HG03354 (cell line): ENCODE results near the gene MYH16.
"Not testable (repeated sequence)": the region's sequence is repeated elsewhere in the genome, so short reads cannot be mapped to it uniquely, and the experiment has no call there.

Source experiments
- ATAC-seq: cut with Tn5 transposase; IDR thresholded peaks from one replicate; pipeline ENCODE4 v1.9.1; 2021; ENCODE audit warnings: mild to moderate bottlenecking; ENCODE audit not compliant: unreplicated experiment, poor library complexity, severe bottlenecking

Gene MYH16

GRCh38 chr7:99293650-99294049 lies 21.0 kb downstream of the MYH16 start:
- no peak for ATAC-seq

- no peak for ATAC-seq
Measured at GRCh38 chr7:99296471-99296870, 23.8 kb downstream of the MYH16 start.

- ATAC-seq, result no peak
Measured at GRCh38 chr7:99301496-99301895, 28.9 kb downstream of the MYH16 start.

DNA sequence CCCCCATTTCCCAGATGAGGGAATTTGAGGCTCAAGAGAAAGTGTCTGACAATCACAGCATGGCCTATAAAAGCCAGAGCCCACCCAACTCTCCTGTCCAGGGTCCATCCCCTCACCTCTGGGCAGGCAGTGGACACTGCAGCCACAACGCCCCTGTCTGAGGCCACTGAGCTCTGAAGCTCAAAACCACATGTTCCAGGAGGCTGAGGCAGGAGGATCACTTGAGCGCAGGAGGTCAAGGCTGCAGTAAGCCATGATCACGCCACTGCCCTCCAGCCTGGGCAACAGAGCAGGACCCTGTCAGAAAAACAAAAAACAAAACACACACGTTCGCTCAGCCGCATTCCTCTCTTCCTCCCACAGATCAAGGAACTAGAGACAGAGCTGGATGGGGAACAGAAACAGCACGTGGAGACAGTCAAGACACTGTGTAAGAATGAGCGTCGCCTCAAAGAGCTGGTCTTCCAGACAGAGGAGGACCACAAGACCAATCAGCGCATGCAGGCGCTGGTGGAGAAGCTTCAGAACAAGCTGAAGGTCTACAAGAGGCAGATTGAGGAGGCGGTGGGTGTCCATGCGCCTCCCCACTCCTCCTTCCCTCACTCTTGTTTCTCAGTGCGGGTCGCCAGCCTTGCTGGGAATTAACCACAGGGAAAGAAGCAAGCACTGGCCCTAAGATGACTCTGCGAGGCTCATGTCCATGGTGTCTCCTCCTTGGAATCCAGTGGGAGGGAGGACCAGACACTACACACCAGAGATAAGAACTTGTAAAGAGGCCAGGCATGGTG lies 33.0 kb downstream of the MYH16 start:
- no peak for ATAC-seq

- ATAC-seq, result no peak
Measured at GRCh38 chr7:99308461-99309074, 35.9 kb downstream of the MYH16 start.

DNA sequence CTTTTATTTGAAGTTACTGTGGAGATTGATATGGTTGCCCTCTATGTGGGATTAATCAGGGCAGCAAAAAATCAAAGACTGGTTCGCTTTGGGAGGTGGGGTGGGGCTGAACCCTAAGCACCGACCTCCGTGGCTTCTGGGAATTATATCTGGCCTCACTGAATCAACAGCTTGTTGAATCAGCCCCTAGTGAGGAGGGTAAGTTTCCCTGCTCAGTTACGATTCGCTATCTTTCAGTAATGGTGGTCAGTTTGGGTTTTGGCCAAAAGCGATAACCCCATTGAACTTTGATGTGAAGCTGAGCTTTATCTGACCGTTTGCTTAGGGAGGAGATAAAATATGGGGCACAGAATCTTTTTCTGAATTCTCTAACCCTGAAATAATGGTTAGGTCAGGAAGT lies 36.5 kb downstream of the MYH16 start:
- no peak for ATAC-seq

DNA sequence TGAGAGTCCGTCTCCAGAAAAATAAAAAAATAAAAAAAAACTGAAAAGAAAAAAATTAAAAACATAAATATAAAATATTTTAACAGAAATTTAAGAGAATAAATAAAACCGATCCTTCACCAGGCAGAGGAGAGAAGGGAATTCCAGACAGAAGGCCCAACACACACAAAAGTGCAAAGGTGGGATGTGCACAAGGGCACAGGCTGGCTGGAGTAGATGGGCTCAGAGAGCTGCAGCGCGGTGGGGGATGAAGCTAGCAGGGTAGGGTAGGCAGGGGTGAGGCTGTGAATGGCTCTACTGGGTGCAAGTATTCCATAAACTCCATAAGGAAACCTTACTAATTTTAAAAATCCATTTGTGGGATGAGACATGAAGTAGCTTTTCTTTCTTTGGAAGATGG lies 37.4 kb downstream of the MYH16 start:
- ATAC-seq, result no peak

- ATAC-seq, result no peak
Measured at GRCh38 chr7:99311702-99312101, 39.1 kb downstream of the MYH16 start.

DNA sequence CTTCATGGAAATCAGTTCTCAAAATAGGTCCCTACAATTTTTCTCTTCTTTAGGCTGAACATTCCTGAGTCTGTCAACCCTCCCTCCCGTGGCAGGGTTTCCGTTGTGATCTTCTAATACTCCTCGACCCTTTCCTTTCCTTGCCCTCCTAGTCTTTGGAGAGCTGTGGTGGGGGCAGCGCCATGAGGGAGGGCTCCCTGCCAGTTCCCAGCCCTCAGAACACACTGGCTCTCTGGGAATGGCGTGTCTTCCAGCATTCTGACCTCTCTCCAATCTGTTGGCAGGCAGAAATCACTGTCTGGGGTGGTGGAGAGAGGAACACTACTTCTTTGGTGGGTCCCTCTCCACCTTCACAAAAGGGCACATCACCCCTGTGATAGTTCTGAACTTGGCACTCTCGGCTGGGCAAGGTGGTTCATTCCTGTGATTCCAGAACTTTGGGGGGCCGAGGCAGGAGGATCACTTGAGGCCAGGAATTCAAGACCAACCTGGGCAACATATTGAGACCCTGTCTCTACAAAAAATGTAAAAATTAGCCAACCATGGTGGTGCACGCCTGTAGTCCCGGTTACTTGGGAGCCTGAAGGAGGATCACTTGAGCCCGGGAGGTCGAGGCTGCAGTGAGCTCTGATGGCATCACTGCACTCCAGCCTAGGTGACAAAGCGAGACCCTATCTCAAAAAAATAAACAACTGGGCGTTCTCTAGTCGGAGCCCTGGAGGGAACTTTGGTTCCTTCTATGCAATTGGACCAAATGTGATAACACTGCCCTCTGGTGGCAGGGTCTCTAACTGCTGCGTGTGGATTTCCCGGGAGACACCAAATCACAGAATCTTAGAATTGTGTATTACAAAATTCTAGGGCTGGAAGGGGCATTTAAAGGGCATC lies 39.9 kb downstream of the MYH16 start:
- peak; percentile 64 for ATAC-seq

- ATAC-seq, result no peak
Measured at GRCh38 chr7:99313204-99313573, 40.5 kb downstream of the MYH16 start.

- ATAC-seq, result no peak
Measured at GRCh38 chr7:99314504-99314903, 41.9 kb downstream of the MYH16 start.

GRCh38 chr7:99320371-99320770 lies 47.7 kb downstream of the MYH16 start:
- no peak for ATAC-seq

DNA sequence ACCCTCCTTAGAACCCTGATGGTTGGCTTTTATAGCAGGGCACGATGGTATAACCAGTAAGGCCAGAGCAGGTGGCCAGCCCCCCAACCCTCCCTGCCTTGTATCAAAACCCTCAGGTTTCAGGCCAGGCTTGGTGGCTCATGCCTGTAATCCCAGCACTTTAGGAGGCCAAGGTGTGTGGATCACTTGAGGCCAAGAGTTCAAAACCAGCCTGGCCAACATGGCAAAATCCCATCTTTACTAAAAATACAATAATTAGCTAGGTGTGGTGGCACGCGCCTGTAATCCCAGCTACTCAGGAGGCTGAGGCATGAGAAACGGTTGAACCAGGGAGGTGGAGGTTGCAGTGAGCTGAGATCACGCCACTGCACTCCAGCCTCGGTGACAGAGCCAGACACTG lies 50.0 kb downstream of the MYH16 start:
- ATAC-seq, result not testable (repeated sequence)

- ATAC-seq, result no peak
Measured at GRCh38 chr7:99324559-99324958, 51.9 kb downstream of the MYH16 start.

DNA sequence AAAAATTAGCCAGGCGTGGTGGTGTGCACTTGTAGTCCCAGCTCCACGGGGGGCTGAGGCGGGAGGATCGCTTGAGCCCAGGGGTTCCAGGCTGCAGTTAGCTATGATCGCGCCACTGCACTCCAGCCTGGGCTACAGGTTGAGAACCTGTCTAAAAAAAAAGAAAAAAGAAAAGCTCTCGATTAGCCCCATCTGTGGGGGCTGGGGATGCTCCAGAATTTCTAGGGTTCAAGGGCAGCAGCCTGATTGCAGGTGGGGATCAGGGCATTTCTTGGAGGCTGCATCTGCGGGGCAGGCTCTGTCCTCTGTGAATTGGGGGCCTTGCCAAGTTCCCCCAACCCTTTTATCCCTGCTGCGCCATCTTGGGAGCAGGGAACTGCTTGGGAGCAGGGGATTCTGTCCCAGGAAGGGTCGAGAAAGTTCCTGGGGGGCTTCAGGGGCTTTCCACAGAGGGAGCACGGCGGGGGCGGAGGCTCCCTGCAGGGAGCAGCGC lies 52.4 kb downstream of the MYH16 start:
- ATAC-seq, result no peak

- peak; percentile 92 for ATAC-seq
Measured at GRCh38 chr7:99325592-99326407, 53.2 kb downstream of the MYH16 start, which contains the start of gene ARPC1A. ARPC1A (plus strand) TSS chr7:99325898; CDS start chr7:99333354, 7,456 bp downstream.

DNA sequence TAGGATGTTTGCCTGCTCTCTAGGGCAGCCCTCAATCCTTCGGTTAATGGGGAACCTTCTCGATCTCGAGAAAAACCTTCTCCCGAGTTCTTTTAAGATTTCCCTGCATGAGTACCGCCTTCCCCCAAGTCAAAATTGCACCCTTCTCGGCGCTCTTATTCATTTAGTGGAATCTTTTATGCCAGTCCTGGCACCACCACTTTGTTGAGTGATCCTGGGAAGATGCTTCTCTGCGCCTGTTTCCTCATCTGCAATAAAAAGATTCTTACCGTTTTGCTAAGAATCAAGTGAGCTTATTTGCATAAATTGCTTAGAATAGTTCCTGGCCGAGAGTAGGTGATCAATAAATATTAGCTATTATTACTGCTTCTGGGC lies 53.8 kb downstream of the MYH16 start:
- no peak for ATAC-seq

- ATAC-seq, result not testable (repeated sequence)
Measured at GRCh38 chr7:99330314-99330961, 57.8 kb downstream of the MYH16 start.

- ATAC-seq, result no peak
Measured at GRCh38 chr7:99331002-99331401, 58.4 kb downstream of the MYH16 start.
